NB4 (cell line): Measurements from ENCODE around the gene PHF2.

Source experiments
- DNase-seq: peaks from one replicate; pipeline ENCODE4 v3.0.0; 2010; ENCODE audit warnings: low read depth
- H3K4me3 ChIP-seq: one replicate; pipeline ENCODE4 v1.5.1; 2011; ENCODE audit warnings: mild to moderate bottlenecking, low read depth, low read length, moderate library complexity
- MYC ChIP-seq: IDR thresholded peaks from 2 replicates; pipeline ENCODE4 v1.6.1; 2011; ENCODE audit warnings: low read depth, low read length
- POLR2A ChIP-seq: IDR thresholded peaks from 2 replicates; pipeline ENCODE4 v1.6.1; 2011; ENCODE audit warnings: mild to moderate bottlenecking; ENCODE audit not compliant: insufficient read length; ENCODE audit errors: extremely low read depth
- TF ChIP-seq, protein P1 (sequence below): IDR thresholded peaks from 2 replicates; pipeline ENCODE4 v1.6.1; 2011; ENCODE audit warnings: low read depth, low read length
- TF ChIP-seq, protein P2 (sequence below): IDR thresholded peaks from one replicate; pipeline ENCODE4 v1.5.1; 2012; ENCODE audit warnings: low read depth, low read length

PHF2 gene

DNA sequence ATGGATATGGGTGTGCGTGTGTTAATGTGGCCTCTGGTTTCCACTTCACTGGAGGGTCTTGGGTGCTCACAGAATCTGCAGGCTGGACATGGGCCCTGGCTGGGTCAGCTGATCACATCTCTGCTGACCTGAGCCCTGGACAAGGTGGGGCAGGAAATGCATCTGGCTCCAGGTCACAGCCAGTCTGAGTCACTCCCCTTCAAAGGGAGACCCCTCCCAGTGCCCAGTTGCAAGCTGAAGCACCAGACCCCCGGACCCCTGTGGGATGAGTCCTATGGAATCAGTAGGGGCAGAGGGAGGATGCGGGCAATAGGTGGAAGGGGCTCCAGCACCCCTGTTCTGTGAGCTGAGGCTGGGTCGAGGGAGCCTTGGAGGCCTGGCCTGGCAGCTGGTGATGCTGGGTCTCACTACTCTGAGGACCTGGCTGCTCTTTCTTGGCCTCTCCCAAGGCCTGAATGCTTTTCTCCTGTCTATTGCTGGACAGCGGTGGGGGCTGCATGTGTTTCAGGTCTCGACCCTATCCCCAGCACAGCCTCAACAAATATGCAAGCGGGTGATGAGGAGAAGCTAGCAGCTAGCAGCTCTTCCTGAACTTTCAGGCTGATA is 54.5 kb downstream of the PHF2 start:
- no peak overlapping the region for H3K4me3 ChIP-seq
- TF ChIP-seq POLR2A (no peak), MYC (no peak)
- TF ChIP-seq, protein P1, sequence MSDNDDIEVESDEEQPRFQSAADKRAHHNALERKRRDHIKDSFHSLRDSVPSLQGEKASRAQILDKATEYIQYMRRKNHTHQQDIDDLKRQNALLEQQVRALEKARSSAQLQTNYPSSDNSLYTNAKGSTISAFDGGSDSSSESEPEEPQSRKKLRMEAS, result no peak
- TF ChIP-seq, protein P2, sequence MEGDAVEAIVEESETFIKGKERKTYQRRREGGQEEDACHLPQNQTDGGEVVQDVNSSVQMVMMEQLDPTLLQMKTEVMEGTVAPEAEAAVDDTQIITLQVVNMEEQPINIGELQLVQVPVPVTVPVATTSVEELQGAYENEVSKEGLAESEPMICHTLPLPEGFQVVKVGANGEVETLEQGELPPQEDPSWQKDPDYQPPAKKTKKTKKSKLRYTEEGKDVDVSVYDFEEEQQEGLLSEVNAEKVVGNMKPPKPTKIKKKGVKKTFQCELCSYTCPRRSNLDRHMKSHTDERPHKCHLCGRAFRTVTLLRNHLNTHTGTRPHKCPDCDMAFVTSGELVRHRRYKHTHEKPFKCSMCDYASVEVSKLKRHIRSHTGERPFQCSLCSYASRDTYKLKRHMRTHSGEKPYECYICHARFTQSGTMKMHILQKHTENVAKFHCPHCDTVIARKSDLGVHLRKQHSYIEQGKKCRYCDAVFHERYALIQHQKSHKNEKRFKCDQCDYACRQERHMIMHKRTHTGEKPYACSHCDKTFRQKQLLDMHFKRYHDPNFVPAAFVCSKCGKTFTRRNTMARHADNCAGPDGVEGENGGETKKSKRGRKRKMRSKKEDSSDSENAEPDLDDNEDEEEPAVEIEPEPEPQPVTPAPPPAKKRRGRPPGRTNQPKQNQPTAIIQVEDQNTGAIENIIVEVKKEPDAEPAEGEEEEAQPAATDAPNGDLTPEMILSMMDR, result no peak
- DNase-seq, result no peak

DNA sequence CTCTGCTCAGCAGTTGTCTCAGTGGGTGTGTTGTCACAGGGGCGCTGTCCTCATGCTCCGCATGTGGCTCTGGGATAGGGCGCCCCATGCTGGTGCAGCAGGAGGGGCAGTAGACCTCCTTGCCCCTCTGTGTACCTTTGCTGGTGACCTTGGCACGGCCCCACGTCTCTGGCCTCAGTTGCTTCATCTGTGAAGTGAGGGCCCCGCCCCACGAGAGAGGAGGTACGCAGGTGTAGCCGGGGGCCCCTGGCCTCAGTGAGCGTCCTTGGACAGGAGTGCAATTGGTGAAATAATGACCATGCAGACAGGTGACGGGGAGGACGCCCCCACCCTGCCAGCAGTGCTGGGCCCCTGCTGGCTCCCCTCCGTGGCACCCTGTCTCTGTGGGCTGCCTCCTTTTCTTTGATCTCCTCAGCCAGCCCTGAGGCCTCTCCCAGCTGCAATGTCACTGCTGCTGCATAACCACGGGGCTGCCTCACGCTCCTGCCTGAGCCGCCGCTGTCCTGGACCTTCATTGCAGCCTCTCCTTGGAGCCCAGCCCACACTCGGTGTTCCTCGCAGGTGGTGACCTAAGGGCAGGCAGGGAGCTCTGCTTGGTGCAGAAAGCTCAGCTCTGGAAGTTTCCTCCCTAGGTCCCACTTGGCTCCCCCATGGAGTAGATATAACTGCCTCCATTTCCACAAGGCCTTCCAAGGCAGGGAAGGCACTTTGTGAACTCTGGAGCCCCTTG is 57.3 kb downstream of the PHF2 start:
- TF ChIP-seq POLR2A (no peak), MYC (no peak)
- TF ChIP-seq, protein P1, result no peak
- no peak for DNase-seq
- no peak overlapping the region for H3K4me3 ChIP-seq

DNA sequence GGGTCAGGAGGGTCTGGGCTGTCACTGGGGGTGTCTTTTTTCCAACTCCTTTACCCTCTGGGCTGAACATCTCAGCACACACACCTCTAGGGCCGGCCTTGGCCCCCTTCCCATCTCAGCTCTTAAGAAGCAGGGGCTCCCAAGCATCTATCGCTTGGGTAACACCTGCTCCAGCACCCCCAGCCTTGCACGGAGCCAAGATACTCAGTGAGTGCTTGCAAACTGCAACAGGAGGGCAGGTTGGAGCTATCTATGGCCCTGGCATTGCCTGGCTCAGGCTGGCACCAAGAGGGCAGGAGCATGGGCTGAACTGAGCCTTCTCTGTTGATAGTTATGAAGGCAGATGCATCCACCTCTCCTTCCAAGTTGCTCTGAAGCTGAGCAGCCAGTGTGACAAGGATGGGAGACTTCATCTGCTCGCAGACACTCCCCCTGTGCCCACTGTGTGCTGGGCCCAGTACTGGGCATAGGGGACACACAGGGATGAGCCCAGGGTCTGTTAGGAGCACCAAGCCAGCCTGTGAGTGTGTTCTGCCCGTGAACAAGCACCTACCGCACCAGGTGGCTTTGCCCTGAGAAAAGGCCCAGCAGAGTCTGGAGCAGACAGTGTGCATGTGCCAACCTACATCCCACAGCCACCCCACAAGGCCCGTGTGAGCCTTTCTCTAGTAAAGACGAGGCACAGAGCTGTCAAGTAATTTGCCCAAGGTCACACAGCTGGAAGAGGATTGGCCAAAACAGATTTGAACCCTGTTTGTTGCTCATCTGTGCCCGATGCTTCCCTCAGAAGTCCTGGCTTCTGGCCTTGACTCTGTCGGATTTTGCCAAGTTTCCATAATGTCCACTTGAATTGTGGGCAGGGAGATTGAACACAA is 58.2 kb downstream of the PHF2 start:
- H3K4me3 ChIP-seq, result no peak overlapping the region
- TF ChIP-seq MYC (no peak), POLR2A (no peak)
- TF ChIP-seq, protein P2, result no peak
- TF ChIP-seq, protein P1, result no peak
- DNase-seq, result no peak

DNA sequence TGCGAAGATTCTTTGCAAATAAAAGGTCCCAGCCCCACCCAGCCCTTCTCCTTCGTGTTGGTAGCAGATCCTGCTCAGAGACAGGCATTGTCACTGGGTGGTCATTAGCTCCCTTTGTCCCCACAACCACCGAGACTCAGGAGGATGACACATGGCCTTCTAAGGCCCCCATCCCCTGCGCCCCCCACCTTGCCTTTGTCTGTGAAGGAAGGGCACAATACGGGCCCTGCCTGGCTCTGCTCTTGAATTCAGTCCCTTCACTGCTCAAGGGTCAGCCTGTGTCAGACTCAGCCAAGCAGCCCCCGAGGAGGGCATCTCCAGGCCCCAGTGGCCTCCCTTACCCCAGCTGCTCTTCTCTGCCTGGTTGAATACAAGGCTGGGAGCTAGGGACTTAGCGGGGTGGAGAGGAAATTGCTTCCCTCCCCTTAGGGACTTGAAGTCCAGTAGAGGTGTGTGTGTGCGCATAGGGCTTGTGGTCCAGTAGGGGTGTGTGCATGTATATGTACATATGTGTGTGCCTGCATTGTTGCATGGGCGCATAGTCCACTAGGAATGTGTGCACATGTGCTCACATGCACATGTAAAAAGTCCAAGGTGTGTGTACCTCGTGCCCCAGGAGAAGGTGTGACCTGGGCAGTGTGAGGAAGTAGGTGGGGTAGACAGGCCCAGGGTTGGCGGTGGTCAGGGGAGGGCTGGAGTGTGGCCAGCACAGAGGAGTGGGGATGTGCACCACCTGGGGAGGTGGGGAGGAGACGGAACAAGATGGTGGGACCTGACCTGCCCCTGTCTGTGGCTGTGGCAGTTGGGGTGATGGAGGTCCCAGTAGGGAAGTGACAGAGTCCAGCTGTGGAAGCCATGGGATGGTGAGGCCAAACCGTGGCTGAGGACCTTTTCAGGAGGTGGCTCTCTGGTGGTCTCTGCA is 59.1 kb downstream of the PHF2 start:
- DNase-seq, result no peak
- no peak overlapping the region for H3K4me3 ChIP-seq
- no peak for TF ChIP-seq POLR2A
- TF ChIP-seq MYC, result no peak
- TF ChIP-seq, protein P1, result no peak
- TF ChIP-seq, protein P2, result no peak

DNA sequence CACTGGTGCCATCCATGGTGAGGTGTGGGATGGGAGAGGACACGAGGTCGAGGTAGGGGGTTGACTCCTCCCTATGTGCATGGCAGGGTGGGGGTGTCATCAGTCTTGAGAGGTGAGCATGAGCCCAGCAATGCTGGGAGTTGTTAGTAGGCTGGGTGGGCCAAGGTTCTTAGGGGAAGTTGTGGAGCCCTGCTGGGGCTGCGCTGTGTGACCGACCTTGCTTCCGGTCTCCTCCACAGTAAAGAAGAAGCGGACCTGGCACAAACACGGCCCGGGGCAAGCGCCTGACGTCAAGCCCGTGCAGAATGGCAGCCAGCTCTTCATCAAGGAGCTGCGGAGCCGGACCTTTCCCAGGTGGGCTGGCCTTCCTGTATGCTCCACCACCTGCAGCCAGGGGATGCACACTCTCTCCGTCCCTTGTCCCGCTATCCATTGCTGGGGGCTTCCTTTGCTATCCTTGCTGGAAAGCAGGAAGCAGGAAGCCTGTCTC is 59.8 kb downstream of the PHF2 start:
- no peak overlapping the region for H3K4me3 ChIP-seq
- DNase-seq, result no peak

More for the DNA sequence above, 59.8 kb downstream of the PHF2 start:
- TF ChIP-seq MYC, result no peak
- TF ChIP-seq, protein P1, result no peak
- TF ChIP-seq POLR2A, result no peak
- TF ChIP-seq, protein P2, result no peak
